LNCaP clone FGC (cell line): ENCODE measurements around the gene MFAP4.

Experiments
- DNase-seq: peaks from one replicate; pipeline ENCODE4 v3.0.0-alpha.2; 2011; ENCODE audit warnings: low read depth
- H3K4me3 ChIP-seq: 2 replicates; pipeline ENCODE4 v1.5.1; 2011; ENCODE audit warnings: mild to moderate bottlenecking, low read depth, low read length, control low read depth
- TF ChIP-seq, protein P1 (sequence below): IDR thresholded peaks from 2 replicates; pipeline ENCODE4 v1.5.1; 2012; ENCODE audit warnings: mild to moderate bottlenecking; ENCODE audit not compliant: control insufficient read depth, insufficient read depth; ENCODE audit errors: extremely low read depth

The MFAP4 gene

DNA sequence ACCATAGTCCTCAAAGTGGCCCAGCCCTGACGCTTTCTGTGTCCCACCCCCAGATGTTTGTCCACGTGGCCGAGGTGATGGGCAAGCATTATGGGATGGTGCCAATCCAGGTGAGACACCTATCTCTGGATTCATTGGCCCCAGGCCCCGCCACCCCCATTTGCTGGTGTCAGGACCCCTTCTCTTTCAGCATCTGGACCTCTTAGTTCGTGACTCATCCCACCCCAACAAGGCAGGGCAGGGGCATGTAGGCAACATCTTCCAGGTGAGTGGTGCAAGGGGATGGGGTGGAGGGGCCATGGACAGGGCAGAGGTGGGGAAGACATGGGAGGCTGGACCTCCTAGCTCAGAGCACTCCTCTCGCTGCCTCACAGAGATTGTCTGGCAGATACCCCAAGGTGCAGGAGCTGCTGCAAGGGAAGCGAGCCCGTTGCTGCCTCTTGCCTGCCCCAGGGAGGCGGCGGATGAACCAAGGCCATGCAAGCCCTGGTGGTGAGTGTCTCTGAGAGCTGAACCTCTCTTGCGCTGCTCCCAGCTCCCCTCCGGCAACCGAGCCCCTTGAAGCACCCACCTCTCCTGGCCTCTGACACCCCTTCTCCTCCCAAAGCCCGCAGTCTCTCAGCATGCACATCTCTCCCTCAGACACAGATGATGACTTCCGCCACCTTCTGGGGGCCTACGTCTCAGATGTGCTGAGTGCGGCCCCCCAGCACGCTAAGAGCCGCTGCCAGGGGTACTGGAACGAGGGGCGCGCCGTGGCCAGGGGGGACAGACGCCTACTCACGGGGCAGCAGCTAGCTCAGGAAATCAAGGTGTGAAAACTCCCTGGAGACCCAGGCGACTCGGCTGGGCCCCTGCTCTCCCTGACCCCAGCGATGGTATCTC is 27.6 kb upstream of the MFAP4 start:
- TF ChIP-seq, protein P1, sequence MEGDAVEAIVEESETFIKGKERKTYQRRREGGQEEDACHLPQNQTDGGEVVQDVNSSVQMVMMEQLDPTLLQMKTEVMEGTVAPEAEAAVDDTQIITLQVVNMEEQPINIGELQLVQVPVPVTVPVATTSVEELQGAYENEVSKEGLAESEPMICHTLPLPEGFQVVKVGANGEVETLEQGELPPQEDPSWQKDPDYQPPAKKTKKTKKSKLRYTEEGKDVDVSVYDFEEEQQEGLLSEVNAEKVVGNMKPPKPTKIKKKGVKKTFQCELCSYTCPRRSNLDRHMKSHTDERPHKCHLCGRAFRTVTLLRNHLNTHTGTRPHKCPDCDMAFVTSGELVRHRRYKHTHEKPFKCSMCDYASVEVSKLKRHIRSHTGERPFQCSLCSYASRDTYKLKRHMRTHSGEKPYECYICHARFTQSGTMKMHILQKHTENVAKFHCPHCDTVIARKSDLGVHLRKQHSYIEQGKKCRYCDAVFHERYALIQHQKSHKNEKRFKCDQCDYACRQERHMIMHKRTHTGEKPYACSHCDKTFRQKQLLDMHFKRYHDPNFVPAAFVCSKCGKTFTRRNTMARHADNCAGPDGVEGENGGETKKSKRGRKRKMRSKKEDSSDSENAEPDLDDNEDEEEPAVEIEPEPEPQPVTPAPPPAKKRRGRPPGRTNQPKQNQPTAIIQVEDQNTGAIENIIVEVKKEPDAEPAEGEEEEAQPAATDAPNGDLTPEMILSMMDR: no peak

DNA sequence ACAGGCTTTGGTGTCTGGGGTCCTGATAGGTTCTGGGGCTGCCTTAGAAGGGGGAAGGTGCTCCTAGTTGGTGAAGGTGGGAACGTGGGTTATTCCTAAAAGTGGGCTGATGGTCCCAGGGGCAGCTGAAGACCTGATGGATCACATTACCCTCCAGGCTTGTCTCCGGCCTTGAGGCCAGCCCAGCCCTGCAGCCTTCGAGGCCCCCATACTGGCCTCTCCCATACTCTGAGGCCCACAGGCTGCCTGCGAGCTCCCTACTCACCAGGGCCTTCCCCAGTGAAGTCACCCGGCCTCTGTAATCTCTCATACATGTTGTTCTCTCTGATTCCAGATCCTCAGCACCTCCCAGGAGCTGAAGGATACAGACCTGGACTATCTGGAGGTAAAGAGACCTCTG is 26.8 kb upstream of the MFAP4 start:
- TF ChIP-seq, protein P1: no peak
- H3K4me3 ChIP-seq: no peak overlapping the region
- DNase-seq: no peak

More for the DNA sequence above, 27.6 kb upstream of the MFAP4 start:
- H3K4me3 ChIP-seq: no peak overlapping the region
- no peak for DNase-seq

DNA sequence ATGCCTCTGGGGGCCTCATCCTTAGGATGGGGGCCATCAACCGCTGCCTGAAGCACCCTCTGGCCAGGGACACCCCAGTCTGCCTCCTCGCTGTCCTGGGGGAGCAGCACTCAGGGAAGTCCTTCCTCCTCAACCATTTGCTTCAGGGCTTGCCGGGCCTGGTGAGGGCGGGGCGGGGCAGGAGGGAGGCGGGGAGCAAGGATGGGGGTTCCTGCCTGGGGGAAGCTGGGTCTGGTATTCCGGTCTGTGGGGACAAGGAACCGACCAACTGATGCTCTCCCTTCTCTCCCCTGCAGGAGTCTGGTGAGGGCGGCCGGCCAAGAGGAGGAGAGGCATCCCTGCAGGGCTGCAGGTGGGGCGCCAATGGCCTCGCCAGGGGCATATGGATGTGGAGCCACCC is 26.0 kb upstream of the MFAP4 start:
- TF ChIP-seq, protein P1: no peak
- DNase-seq: no peak
- H3K4me3 ChIP-seq: no peak overlapping the region

DNA sequence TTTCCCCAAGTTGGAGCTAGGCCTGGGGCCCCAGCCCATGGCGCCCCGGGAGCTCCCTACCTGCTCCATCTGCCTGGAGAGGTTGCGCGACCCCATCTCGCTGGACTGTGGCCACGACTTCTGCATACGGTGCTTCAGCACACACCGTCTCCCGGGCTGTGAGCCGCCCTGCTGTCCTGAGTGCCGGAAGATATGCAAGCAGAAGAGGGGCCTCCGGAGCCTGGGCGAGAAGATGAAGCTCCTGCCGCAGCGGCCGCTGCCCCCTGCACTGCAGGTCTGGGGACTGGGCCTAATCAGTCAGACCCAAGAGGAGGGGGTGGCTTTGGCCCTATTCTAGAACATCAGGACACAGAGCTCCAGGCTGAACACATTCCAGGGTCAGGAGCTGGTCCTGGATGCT is 25.5 kb upstream of the MFAP4 start:
- H3K4me3 ChIP-seq: no peak overlapping the region
- DNase-seq: no peak
- TF ChIP-seq, protein P1: no peak

DNA sequence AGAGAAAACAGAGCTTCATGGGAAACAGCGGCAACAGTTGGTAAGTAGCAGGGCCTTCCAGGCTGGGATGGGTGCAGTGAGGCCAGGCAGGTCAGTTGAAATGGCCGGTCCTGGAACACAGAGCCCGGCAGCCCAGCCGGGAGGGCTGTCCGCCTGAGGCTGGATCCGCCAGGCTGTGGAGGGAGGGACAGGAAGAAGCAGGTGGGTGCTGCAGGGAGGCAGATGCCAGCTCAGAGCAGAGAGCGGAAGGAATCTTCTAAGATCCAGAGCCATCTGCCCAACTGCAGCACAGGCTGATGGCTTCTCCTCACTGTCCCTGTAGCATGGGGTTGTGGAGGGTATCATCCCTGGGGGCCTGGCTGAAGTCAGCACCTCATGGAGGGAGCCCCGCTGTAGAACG is 24.6 kb upstream of the MFAP4 start:
- TF ChIP-seq, protein P1: no peak
- H3K4me3 ChIP-seq: no peak overlapping the region
- no peak for DNase-seq

DNA sequence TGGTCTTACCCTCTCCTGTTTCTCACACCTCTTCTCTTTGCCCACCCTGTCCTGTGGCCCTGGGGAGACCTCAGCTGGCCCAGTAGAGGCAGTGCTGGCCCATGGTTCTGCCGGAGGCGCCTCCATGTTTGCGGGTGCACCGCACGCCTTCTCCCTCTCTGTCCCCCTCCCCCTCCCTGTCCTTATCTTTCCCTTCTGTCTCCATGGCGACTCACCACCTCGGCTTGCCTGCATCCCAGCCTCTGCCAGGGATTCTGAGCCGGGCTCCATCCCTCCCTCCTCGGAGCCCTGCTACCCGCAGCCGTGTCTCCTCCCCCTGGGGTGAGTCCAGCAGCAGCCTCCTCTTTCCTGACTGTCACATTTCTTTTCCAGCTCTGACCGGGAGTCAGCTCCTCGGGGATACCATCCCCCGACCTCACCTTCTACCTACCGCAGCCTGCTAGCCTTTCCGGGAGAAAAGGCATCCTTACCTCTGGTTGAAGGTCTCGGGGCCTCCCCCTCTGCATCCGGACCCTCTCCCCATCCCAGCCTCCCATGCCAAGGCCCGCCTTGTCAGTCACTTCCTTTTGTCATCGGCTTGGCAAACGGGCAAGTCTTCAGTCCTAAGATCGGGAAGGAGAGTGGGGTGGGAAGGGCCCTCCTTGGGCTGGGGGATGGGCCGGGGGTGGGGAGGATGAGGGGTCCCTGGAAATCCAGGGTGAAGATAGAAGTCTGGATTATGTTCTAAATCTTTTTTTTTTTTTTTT is 24.1 kb upstream of the MFAP4 start, which contains the start of gene RNF112:
RNF112 (plus strand) TSS at position 358 of the 746 bp plus-strand sequence; CDS start at position 535, 177 bp downstream.
- DNase-seq: no peak
- TF ChIP-seq, protein P1: no peak
- no peak within 1 kb of the TSS for H3K4me3 ChIP-seq
